ENCODE results near the gene KLHL7. TPM values are rescaled to one million over a fixed set of nuclear protein-coding genes. Genes with fewer than 3 reads are reported as not detected.
"Not testable (repeated sequence)": the region's sequence is repeated elsewhere in the genome, so short reads cannot be mapped to it uniquely, and the experiment has no call there.

Gene KLHL7
- total RNA-seq, 4 donors from 2014 or later: 18.5 to 27.2 (median 26.8) TPM

- TF ChIP-seq CTCF (IDR thresholded peaks at IDR 0.05) (no peak), EP300 (IDR thresholded peaks at IDR 0.05) (no peak), POLR2A (IDR thresholded peaks at IDR 0.05) (no peak), POLR2AphosphoS5 (IDR thresholded peaks at IDR 0.05) (no peak)
- Histone ChIP-seq H3K36me3 (no peaks in the 10 kb centered on the region), H3K9me3 (no peaks in the 10 kb centered on the region), H3K4me3 (no peak overlapping the region), H3K27me3 (no peaks in the 10 kb centered on the region), H3K27ac (no peak overlapping the region), H3K4me1 (peaks cover 7% of the 10 kb centered on the region)
- 57% methylated on average over 5 of the region's 5 CpGs for WGBS
- DNase-seq (ENCODE audit: low spot score in 2 of 2): no peak
These were observed 117.0 kb downstream of the KLHL7 start for GRCh38 chr7:23222439-23223030.

DNA sequence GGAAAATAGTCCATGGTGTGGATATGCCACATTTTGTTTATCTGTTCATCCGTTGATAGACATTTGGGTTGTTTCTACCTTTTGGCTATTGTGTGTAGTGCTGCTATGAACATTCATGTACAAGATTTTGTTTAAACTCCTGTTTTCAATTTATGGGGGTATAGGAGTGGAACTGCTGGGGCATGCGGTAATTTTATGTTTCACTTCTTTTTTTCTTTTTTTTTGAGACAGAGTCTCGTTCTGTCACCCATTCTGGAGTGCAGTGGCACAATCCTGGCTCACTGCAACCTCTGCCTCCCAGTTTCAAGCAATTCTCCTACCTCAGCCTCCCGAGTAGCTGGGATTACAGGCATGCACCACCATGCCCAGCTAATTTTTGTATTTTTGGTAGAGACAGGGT lies 118.8 kb downstream of the KLHL7 start:
- 88% methylated on average over 4 of the region's 4 CpGs for WGBS
- DNase-seq (ENCODE audit: low spot score in 2 of 2); H3K27me3 ChIP-seq: not testable (repeated sequence)

GRCh38 chr7:23226844-23227450 lies 121.4 kb downstream of the KLHL7 start:
- WGBS: 76% methylated on average over 4 of the region's 4 CpGs

More for the DNA sequence above, 118.8 kb downstream of the KLHL7 start:
- not testable (repeated sequence) for H3K4me1 ChIP-seq, H3K4me3 ChIP-seq, H3K9me3 ChIP-seq, H3K36me3 ChIP-seq, H3K27ac ChIP-seq

More at GRCh38 chr7:23226844-23227450, 121.4 kb downstream of the KLHL7 start:
- Histone ChIP-seq H3K27me3 (no peaks in the 10 kb centered on the region), H3K4me1 (no peaks in the 10 kb centered on the region), H3K27ac (no peak overlapping the region), H3K4me3 (no peak overlapping the region), H3K9me3 (no peaks in the 10 kb centered on the region), H3K36me3 (no peaks in the 10 kb centered on the region)
- no peak for TF ChIP-seq CTCF (IDR thresholded peaks at IDR 0.05)
- no peak for TF ChIP-seq POLR2AphosphoS5 (IDR thresholded peaks at IDR 0.05)
- DNase-seq (ENCODE audit: low spot score in 2 of 2): no peak

Other genes starting within 250 kb of the KLHL7 start
- 10 to 100 TPM in 3 of 4 donors, 1 to 10 TPM in 1; 8.3 to 22.6 (median 12.7) TPM for gene HYCC1, start 91.7 kb upstream of the KLHL7 start, total RNA-seq
- gene NUP42, start 76.3 kb downstream of the KLHL7 start, total RNA-seq: 10 to 100 TPM; 34.4 to 46.6 (median 38.0) TPM
- gene GPNMB, start 141.0 kb downstream of the KLHL7 start, total RNA-seq: 100 to 1,000 TPM; 276 to 553 (median 491) TPM
- gene MALSU1, start 193.6 kb downstream of the KLHL7 start, total RNA-seq: 10 to 100 TPM; 35.7 to 80.2 (median 41.7) TPM

All from suprapubic skin (tissue), 4 donors.